GM21737 (cell line): Measurements from ENCODE around the gene STOML2.
A peak's percentile ranks its signal among the peaks of the same experiment; 100 is the strongest.
"Not testable (repeated sequence)": the region's sequence is repeated elsewhere in the genome, so short reads cannot be mapped to it uniquely, and the experiment has no call there.

Experiments used
- ATAC-seq: cut with Tn5 transposase; IDR thresholded peaks from one replicate; pipeline ENCODE4 v1.9.1; 2021; ENCODE audit warnings: mild to moderate bottlenecking, moderate library complexity; ENCODE audit not compliant: unreplicated experiment

Gene STOML2, protein sequence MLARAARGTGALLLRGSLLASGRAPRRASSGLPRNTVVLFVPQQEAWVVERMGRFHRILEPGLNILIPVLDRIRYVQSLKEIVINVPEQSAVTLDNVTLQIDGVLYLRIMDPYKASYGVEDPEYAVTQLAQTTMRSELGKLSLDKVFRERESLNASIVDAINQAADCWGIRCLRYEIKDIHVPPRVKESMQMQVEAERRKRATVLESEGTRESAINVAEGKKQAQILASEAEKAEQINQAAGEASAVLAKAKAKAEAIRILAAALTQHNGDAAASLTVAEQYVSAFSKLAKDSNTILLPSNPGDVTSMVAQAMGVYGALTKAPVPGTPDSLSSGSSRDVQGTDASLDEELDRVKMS

DNA sequence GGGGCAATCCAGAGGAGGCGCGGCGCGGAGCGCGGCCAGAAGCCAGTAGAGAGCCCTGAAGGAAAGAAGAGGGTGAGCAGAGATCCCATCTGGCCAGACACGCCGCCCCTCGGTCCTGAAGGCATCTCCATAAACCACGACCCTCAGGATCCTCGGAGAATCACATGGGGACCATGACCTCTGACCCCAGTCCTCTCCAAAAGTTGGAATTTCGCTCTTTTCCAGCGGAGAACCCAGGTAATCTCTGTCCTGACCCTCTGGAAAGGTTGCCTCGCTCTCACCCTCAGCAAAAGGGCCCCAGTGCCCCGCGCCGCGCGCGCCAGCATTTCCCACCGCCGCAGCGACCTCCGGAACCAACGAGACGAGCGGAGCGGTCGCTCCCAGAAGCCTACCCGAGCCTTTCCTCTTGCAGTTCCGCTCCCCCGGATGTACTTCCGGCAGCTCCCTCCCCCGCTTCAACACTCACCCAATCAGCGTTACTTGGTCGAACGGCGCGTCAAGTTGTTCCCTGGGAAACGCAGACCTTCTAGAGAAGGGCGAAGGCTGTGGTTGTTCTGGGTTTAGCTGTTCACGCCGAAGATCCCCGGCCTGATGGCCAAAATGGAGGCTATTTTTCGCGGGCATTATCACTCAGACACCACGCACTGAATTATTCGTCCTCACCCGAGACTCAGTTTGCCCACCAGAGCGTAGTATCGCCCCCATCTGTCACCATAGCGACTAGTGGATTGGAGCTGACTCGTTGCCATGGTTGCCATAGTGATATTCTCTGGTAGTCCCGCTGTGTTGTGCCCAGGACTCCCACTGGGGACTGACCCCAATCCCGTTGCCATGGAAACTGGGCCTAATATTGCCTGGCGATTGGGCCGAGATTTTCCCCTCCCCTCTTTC lies at the start of gene STOML2:
Gene STOML2, minus strand, starts transcription at position 363 of the 891 bp plus-strand sequence. Its CDS starts 37 bp downstream, at position 326.
- peak; percentile 87 for ATAC-seq

DNA sequence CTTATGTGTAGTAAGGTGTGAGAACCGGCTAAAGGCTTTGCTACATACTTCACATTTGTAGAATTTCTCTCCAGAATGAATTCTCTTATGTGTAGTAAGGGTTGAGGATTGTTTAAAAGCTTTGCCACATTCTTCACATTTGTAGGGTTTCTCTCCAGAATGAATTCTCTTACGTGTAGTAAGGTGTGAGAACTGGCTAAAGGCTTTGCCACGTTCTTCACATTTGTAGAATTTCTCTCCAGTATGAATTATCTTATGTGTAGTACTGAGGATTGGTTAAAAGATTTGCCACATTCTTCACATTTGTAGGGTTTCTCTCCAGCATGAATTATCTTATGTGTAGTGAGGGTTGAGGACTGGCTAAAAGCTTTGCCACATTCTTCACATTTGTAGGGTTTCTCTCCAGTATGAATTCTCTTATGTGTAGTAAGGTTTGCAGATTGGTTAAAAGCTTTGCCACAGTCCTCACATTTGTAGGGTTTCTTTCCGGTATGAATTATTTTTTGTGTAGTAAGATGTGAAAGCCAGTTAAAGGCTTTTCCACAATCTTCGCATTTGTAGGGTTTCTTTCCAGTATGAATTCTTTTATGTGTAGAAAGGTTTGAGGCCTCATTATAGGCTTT lies 45.1 kb upstream of the STOML2 start:
- ATAC-seq, result not testable (repeated sequence)

DNA sequence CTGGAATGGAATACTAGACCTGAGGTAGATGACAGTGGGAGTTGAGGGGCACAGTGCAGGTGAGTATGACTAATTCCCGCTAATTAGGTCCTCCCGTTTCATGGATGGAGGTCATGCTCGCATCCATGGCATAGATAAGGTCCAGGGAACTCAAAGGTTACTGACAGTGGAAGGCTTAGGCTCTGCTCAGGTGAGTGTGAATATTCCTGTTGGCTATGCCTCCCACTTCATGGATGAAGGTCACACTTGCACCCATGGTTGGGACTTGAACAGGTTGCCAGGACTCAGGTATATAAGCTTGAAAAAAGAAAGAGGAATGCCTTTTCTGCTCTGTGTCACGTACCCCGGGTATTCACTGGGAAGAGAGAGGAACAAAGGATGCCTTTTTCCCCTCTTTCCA lies 39.1 kb upstream of the STOML2 start:
- no peak for ATAC-seq

DNA sequence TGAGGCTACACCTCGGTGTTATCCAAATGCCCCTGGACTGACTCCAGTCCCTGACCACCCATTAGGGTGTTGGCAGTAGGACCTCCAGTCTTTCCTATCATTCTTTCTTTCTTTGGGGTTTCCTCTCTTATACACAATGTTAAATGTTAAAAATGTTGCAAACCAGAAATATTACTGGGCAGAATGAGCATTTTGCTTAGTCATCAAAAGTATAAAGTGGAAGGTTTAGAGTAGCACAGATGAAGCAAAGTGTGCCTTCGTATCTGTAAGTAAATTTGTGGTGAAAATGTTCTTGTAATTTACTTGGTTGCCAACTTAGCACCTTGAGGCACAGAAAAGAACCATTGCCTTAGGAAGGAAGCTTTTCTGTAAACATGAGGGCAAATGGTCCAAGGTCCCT lies 37.2 kb upstream of the STOML2 start:
- ATAC-seq, result no peak

DNA sequence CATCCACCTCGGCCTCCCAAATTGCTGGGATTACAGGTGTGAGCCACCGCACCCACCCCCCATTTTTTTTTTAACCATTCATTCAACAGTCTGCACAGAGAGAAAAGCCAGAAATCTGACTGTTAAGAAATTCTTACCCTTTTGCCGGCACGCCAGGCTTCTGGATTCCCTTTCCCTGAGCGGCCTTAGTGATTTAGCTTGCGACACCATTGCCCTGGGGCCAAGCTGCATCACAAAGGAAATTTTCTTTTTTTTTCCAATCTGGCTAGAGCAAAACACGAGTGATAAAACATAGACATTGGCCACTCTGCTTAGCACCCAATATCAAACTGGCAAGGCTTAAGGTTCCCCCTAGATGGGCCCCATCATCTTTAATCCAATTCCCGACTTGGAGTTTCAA lies 33.9 kb upstream of the STOML2 start:
- no peak for ATAC-seq

DNA sequence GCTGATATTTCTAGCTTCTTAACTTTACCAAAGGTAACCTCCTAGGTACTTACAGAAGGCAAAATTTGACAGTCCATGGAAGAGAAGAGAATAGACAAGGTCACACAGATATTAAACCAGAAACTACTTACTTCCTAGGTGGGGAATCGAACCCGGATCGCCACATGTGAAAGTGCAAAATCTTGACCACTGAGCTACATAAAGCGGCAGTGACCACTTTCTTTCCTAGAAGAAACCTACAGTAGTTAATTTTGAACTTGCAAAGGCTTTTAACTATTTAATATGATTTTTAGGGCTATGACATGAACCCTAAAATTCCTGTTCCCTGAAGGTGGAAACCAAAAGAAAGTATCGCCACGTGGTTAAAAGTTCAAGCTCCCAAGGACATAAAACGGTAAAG lies 33.1 kb upstream of the STOML2 start:
- ATAC-seq, result no peak

DNA sequence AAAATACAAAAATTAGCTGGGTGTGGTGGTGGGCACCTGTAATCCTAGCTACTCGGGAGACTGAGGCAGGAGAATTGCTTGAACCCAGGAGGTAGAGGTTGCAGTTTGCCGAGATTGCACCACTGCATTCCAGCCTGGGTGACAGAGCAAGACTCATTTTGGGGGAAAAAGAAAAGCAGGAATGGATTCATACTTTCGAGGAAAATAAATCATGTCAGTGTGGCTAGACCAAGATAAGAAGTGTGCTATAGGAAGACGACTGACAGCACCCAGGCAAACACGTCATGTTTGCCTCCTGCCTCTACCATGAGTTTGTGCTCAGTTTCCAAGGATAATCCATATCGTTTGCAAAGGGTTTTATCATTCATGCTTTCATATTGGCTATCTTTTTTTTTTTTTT lies 32.0 kb upstream of the STOML2 start:
- no peak for ATAC-seq

DNA sequence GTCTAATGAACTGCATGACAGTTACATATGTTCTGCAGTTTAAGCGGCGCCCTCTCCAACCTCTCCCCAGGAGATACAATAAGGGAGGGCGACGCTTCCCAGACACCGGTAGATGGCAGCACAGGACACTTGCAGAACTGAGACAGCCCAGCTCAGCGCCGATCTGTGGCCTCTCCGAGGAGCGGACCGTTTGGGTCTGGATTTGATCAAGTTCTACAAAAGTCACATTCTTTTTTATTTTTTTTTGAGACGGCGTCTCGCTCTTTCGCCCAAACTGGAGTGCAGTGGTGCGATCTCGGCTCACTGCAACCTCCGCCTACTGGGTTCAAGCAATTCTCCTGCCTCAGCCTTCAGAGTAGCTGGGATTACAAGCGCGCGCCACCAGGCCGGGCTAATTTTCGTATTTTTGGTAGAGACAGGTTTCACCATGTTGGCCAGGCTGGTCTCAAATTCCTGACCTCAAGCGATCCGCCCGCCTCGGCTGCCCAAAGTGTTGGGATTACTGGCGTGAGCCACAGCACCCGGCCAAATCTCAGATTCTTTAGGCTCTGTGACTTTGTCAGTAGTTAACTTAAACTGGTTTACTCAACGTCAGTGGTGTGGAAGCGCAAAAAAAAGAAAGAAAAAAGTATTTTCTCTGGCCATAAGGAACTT lies 14.1 kb upstream of the STOML2 start:
- ATAC-seq, result peak; percentile 40

DNA sequence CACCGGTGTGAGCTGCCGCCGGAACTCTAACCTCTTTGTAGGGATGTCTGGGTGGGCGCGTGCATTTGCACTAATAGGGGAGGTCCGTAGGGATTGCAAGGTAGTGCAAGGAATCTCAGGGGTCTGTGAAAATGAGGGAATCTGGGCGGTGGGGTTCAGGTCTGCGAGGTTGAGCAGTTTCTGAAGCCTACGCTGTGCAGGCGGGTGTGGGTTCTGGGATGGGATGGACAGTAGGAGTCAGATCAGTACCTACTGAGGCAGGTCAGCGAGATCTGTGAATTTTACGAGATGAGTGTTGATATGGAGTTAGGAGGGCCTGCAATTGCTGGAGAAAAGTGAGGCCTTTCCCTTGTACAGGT lies 13.6 kb upstream of the STOML2 start:
- no peak for ATAC-seq

DNA sequence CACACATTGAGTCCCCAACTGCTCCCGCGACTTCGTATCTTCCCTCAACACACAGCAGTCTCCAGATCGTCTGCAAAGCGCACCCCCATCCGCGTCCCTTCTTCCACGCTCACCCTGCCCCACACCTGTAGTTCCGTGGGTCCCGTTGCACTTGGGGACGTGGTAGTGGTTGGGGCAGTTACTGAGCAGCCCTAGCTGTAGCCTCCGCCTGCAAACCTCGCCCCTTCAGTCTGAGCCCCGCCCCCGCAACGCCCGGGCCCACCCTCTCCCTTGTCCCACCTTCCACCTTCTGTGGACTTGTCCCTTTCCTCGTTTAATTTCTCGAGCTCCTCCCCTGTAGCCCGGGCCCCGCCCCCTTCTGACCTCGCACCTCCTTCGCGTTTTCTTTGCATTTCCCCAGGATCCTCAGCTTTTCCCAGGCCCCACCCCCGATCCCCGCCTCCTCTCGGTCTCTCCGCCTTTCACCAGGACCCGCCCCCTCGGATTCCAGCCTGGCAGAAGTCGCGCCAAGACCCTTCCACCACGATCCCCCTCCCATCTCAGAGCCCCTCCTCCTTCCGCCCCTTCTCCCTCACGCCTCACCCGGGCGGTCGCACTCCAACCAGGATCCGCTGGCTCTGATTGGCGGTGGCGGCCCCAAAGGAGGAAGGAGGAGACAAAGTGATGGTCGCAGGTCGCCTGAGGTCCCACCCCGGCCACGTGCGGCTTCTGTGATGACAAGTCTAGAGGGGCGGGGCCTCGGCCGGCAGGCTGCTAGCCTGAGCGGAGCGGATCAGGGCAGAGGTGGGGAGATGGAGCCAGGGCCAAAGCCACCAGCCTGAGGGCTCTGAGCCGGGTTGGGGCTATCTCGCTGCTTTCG lies 13.0 kb upstream of the STOML2 start, which contains the start of gene ATOSB:
Gene ATOSB, minus strand, starts transcription at position 183 of the 859 bp plus-strand sequence. CDS start 7,588 bp downstream, outside the sequence.
- ATAC-seq, result peak; percentile 52

DNA sequence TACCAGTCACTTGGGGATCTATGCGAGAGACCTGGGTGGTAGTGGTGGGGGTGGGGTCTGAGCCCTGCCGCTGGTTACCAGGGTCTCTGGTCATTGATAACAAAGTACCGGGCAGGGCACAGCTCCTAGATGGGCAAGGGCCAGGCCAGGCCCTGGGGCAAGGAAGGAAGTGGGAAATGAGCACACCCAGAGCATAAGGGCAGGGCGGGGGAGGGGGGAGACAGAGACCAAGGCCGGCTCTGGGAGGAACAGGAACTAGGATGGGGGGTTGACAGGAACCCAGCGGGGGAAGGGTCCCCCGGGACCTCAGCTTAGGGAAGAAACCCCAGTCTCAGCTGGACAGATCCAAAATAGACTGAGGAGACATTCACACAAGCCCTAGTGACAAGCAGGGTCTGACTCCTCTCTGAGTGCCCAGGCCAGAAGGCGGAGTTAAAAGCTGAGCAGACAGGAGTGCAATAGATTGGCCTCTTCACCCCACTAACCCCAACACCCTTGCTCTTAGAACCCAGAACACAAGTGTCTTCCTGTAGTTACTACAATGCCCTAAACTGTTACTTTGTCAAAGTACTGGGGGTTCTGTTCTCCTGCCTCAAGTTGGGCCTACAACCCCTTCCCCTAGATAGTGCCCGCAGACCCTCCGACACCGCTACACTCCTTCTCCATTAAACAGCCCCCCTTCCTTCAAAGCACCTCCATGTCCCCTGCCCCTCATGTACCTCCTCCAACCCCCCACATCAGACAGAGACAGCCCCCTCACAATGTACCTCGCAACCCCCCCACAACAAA lies 12.1 kb upstream of the STOML2 start:
- no peak for ATAC-seq

DNA sequence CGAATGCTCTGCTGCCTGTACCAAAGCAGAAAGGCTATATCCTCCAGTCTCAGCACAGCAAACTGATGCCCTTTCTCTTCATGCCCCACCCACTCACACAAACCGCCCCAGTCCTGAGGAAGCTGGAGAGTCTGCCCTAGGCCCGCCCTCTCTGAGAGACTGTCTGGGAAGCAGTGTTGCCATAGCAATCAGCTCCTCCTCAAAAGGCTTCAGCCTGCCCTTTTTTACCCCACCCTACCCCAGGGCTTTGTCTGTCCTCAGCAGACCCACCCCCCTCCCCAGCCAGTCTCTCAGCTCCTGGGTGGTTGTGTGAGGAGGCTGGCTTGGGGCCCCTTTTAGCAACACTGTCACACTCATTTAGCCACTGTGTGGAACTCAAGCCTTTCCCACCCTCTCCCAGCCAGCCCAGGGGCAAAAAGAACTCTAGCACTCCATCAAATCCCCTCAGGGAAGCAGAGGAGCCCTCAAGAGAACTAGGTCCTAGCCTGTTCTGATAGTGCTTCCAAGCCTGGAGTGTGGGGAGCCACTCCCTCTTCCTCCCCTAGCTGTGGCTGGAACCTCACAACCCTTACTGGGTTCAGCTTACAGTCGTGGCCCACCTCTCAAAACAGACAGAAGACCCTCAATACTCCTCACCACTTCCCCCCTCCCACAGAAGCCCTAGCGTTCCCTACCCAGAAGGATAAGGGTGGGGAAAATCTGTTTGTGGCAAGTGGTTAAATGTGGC lies 11.3 kb upstream of the STOML2 start:
- ATAC-seq, result peak; percentile 17

DNA sequence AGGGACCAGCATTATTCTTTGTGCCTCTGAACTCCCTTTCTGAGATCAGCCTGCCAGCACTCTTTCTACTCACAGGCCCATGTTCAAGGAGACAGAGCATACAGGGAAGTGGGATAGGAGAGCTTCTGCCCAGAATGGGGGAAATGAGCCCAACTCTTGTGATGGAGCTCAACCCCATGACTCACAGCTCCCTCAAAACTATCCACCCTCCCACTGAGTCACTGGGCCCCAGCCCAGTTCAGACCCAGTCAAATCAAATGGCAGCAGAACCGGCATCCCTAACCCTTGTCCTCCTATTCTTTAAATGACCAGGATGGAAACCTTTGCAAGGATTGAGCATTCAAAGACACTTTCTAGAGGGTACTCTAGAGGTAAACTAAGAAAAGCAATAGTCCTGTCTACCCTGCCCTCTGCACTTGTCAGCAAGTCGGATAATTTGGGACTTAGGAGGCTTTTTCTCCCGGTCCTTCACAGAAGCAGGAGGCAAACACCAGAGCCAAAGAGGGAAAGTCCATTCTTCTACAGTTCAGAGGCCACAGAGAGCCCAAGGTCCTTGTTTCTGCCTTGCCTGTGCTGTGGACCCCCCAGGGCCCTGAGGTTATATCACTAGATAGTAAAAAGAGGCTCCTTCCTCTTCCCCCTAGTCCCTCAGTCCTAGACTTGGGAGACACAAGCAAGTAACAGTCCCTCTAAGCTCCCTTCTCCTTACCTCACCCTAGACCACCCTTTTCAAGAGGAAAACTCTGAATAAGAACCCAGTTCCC lies 9.5 kb upstream of the STOML2 start:
- ATAC-seq, result no peak

DNA sequence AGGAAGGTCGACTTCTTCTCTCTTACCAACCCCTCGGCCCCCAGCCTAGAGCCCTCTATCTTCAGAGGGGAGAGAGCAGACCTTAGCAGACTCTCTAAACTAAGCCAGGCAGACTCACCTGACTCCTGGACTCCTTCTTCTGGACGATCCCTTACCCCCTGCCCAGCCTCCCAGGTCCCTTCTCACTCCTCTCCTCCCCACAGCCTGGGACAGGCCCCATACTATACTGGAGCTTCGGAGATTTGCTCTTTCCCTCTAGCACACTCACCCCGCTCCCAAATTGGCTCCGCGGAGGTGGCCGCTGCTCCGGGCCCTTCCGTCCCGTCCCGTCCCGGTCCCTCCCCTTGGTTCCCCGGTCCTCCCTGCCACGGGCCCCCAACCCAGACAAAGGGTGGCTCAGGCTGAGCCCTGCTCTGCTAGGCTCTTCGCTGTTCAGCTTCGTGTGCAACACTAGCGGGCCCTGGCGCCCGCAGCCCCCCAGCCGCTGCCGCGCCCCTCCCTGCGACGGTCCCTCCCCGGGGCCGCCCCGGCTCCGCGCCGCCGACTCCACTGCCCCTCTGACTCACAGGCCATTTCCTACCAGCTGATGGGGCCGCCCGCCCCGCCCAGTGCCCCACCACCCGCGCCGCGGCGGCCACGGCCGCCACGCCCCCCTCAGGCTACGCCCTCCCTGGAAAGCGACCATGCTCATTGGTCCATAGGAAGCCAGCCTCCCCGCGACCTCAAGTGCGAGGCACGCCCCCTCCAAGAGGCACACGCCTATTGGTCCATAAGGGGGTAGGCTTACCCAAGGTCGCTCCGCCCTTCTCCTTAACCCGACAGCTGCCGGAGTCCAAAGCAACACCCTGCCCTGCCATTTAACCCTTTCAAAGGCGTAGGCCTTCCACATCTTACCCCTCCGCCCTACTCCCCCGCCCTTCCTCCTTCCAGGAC lies 8.3 kb upstream of the STOML2 start:
- peak; percentile 71 for ATAC-seq

DNA sequence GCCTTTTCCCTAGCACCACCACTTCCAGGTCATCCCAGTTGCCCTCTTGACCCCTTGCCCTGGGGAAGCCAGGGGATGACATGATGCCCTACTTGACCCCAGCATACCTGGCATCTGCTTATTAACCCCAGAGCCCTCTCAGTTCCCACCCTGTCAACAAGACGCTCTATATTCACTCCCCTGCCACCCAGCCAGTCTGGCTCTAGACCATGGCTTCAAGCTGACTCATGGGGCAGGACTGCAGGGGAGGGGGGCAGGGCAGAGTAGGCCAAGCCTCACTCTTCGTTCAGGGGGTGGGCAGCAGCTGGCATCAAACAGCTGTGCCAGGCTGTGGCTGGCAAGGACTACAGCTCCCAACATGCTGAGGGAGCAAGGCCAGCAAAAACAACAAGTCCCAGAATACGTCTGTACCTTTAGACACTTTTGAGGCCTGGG lies 7.4 kb upstream of the STOML2 start:
- ATAC-seq, result no peak

DNA sequence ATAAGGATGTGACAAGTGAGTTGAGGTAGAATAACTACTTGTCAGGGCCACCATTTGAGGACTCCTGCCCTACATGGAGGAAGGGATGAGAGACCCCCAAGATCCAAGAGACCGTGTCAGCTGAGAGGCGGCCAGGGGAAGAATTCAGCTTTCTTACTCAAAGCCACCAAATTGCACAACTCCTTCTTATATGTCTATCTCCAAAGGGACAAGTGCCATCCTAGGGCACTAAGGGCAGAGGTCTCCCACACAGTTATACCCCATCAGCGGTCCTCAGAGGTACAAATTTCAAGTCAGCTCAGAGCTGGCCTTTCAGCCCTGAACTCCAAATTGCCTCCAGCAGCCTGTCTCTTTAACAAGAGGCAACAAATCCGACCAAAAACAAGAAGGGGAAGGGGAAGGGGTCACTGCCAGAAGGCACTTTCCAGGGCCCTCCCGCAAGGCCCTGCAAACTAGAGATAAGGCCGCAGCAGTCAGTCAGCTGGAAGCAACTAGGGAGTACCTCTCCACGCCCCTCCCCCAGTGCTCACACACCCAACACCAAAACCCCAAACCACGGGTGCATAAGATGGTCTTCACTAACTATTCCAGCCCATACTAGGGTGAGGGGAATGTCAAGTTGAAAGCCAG lies 6.1 kb upstream of the STOML2 start:
- no peak for ATAC-seq
